ENCODE data around the gene FRYL. TPM values are rescaled to one million over a fixed set of nuclear protein-coding genes. Genes with fewer than 3 reads are reported as not detected.

Gene FRYL
- total and polyA plus RNA-seq, 12 donors = 16.5 to 64.4 (median 41.1) TPM

DNA sequence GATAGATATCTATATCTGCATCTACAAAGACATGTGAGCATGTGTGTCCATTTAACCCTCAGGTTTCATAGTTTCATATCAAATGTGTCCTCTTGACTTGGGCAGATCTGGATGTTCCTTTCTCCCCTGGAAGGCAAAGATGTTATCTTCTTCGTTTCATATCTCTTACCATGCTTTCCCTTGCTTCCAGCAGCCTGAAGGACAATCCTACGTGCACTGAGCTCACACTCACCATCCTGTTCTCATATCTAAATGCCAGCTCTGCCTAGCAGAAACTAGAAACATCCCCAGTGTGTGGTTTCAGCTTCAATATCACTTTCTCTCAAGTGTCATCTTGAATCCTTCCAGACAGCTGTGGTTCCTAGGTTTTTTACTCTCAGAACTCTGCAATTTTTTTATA, 223.8 kb downstream of the FRYL start:
- intact Hi-C loops (cut with DNase I) = loop anchor here in 1 of 2 donors (10.0 kb wide), 1 partner anchor 231 kb away; no protein-coding TSS in a partner anchor
- 88 to 93% (median 91%) methylated on average over 2 of the region's 2 CpGs for WGBS, 4 donors
- no peaks in the 10 kb centered on the region for H3K4me1 ChIP-seq (replicated peaks in 1 of 2)
- no peak for TF ChIP-seq POLR2A (IDR thresholded peaks at IDR 0.05)
- TF ChIP-seq, protein P1, sequence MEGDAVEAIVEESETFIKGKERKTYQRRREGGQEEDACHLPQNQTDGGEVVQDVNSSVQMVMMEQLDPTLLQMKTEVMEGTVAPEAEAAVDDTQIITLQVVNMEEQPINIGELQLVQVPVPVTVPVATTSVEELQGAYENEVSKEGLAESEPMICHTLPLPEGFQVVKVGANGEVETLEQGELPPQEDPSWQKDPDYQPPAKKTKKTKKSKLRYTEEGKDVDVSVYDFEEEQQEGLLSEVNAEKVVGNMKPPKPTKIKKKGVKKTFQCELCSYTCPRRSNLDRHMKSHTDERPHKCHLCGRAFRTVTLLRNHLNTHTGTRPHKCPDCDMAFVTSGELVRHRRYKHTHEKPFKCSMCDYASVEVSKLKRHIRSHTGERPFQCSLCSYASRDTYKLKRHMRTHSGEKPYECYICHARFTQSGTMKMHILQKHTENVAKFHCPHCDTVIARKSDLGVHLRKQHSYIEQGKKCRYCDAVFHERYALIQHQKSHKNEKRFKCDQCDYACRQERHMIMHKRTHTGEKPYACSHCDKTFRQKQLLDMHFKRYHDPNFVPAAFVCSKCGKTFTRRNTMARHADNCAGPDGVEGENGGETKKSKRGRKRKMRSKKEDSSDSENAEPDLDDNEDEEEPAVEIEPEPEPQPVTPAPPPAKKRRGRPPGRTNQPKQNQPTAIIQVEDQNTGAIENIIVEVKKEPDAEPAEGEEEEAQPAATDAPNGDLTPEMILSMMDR (IDR thresholded peaks at IDR 0.05) = no peak
- no peak overlapping the region for H3K27ac ChIP-seq
- H3K4me3 ChIP-seq = no peak overlapping the region
- H3K9me3 ChIP-seq (replicated peaks in 1 of 3) = no peaks in the 10 kb centered on the region
- no peaks in the 10 kb centered on the region for H3K27me3 ChIP-seq
- H3K36me3 ChIP-seq (replicated peaks in 1 of 2) = peaks cover 0 to 38% of the 10 kb centered on the region in 2 donors
- no peak for DNase-seq

DNA sequence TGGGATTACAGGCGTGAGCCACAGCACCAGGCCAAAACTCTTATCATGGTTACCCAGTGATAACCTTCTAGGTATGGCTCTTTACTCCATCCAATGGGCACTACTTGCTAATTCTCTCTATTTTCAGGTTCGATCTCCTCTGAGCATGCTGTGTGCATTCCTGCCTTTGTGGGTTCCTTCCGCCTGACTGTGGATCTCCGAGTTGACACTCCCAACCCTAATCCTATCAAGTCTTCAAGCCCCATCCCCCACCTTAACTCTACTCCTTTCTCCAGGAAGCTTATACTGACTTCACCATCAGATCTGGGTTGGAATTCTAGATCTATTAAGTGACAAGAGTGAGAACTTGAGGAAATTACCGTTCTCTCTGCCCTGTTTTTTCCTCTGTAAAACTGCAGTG, 225.5 kb downstream of the FRYL start:
- 78 to 97% (median 87%) methylated on average over 3 to 5 of the region's 5 CpGs for WGBS, 4 donors
- H3K27me3 ChIP-seq = no peaks in the 10 kb centered on the region
- TF ChIP-seq, protein P1 (IDR thresholded peaks at IDR 0.05) = no peak
- no peak for TF ChIP-seq POLR2A (IDR thresholded peaks at IDR 0.05)
- H3K27ac ChIP-seq = no peak overlapping the region
- DNase-seq = no peak
- no peaks in the 10 kb centered on the region for H3K4me1 ChIP-seq (replicated peaks in 1 of 2)
- intact Hi-C loops (cut with DNase I) = loop anchor here in 1 of 2 donors (10.0 kb wide), 1 partner anchor 230 kb away; no protein-coding TSS in a partner anchor
- peaks cover 0 to 45% of the 10 kb centered on the region in 2 donors for H3K36me3 ChIP-seq (replicated peaks in 1 of 2)
- no peaks in the 10 kb centered on the region for H3K9me3 ChIP-seq (replicated peaks in 1 of 3)
- H3K4me3 ChIP-seq = no peak overlapping the region

DNA sequence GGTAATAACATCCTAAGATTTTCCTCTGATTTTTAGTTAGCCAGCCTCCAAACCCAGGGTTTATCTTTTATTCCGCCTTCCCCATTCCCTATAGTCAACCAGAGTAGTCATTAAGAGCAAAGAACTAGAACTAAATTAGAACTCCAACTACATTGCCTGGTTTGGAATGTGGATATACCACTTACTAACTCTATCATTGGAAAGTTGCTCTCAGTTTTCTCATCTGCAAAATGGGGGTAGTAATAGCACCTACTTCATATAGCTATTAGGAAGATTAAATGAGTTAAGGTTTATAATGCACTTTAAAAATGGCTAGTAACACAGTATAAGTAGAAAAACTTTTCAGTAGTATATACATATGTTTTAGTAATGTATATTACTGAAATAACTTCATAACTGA, 226.4 kb downstream of the FRYL start:
- no peaks in the 10 kb centered on the region for H3K4me1 ChIP-seq (replicated peaks in 1 of 2)
- DNase-seq = no peak
- H3K27ac ChIP-seq = no peak overlapping the region
- intact Hi-C loops (cut with DNase I) = loop anchor here in 1 of 2 donors (10.0 kb wide), 1 partner anchor 229 kb away; no protein-coding TSS in a partner anchor
- no peak overlapping the region for H3K4me3 ChIP-seq
- H3K27me3 ChIP-seq = no peaks in the 10 kb centered on the region
- H3K36me3 ChIP-seq (replicated peaks in 1 of 2) = peaks cover 0 to 54% of the 10 kb centered on the region in 2 donors
- 94 to 97% (median 96%) methylated on average over 1 of the region's 1 CpG for WGBS, 4 donors
- no peaks in the 10 kb centered on the region for H3K9me3 ChIP-seq (replicated peaks in 1 of 3)
- no peak for TF ChIP-seq POLR2A (IDR thresholded peaks at IDR 0.05)
- TF ChIP-seq, protein P1 (IDR thresholded peaks at IDR 0.05) = no peak

DNA sequence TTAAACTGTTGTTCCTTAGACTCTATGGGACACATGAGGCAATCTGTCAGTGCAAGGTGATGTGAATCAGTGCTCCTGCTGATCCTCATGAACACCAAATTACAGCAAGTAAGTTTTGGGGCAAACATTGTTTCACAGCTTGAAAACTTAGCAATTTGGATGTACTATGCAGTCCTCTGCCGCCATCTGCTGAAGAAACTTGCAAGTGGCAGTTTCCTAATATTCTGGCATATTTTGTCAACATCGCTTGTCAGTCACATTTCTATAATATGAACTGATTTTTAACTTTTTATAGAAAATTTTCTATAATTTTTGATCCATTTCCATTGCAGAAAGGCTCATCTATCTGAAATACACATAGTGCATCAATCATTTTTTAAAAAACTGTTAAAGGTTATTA, 233.7 kb downstream of the FRYL start:
- H3K36me3 ChIP-seq (replicated peaks in 1 of 2) = peaks cover 0 to 77% of the 10 kb centered on the region in 2 donors
- peak in 5 of 7 donors; percentile 20 to 64 (median 37) for DNase-seq
- H3K27ac ChIP-seq = no peak overlapping the region
- WGBS, 4 donors = 64 to 72% (median 70%) methylated on average over 2 of the region's 2 CpGs
- no peaks in the 10 kb centered on the region for H3K4me1 ChIP-seq (replicated peaks in 1 of 2)
- intact Hi-C loops (cut with DNase I) = no loop called here
- no peaks in the 10 kb centered on the region for H3K9me3 ChIP-seq (replicated peaks in 1 of 3)
- no peaks in the 10 kb centered on the region for H3K27me3 ChIP-seq
- TF ChIP-seq POLR2A (IDR thresholded peaks at IDR 0.05) = no peak
- TF ChIP-seq, protein P1 (IDR thresholded peaks at IDR 0.05) = peak; percentile 31 to 57 (median 46)
- no peak overlapping the region for H3K4me3 ChIP-seq

Data from adrenal gland (tissue), 12 donors.